DOHH2 (cell line): ENCODE results near the gene HBG2.

Experiments
- H3F3A ChIP-seq: fragments of 200-600 bp; sonication (generic), shearing (Covaris generic); 2 replicates; pipeline ENCODE4 v1.6.0; 2016; ENCODE audit warnings: antibody characterized with exemption, mild to moderate bottlenecking; ENCODE audit not compliant: control insufficient read depth, insufficient read depth
- H3K27ac ChIP-seq: fragments of 200-600 bp; sonication (generic); 2 replicates; pipeline ENCODE4 v1.5.1; 2014; ENCODE audit warnings: low read depth, mild to moderate bottlenecking, low read length, moderate library complexity
- H3K27me3 ChIP-seq: fragments of 200-600 bp; sonication (generic); 2 replicates; pipeline ENCODE4 v1.6.1; 2014; ENCODE audit warnings: mild to moderate bottlenecking, low read length, mixed read lengths; ENCODE audit not compliant: control insufficient read depth
- H3K36me3 ChIP-seq: fragments of 200-600 bp; sonication (generic); 2 replicates; pipeline ENCODE4 v1.6.1; 2014; ENCODE audit warnings: mild to moderate bottlenecking, low read length, moderate library complexity, mixed read lengths; ENCODE audit not compliant: control insufficient read depth
- H3K4me1 ChIP-seq: fragments of 200-600 bp; sonication (generic); 2 replicates; pipeline ENCODE4 v1.6.1; 2014; ENCODE audit warnings: mild to moderate bottlenecking, low read length, mixed read lengths; ENCODE audit not compliant: control insufficient read depth
- H3K4me2 ChIP-seq: fragments of 200-600 bp; sonication (generic); 2 replicates; pipeline ENCODE4 v1.6.0; 2014; ENCODE audit warnings: mild to moderate bottlenecking, low read length, moderate library complexity
- H3K4me3 ChIP-seq: fragments of 200-600 bp; sonication (generic); 2 replicates; pipeline ENCODE4 v1.5.1; 2014; ENCODE audit warnings: mild to moderate bottlenecking, low read length, mixed read lengths
- H3K79me2 ChIP-seq: fragments of 200-600 bp; sonication (generic); 2 replicates; pipeline ENCODE4 v1.6.1; 2014; ENCODE audit warnings: mild to moderate bottlenecking, low read length, mixed read lengths; ENCODE audit not compliant: control insufficient read depth
- H3K9me2 ChIP-seq: fragments of 200-600 bp; sonication (generic); replicated peaks from 2 replicates; pipeline ENCODE4 v1.6.1; 2014; ENCODE audit warnings: mild to moderate bottlenecking, low read length, mixed read lengths; ENCODE audit not compliant: control insufficient read depth
- H3K9me3 ChIP-seq: fragments of 200-600 bp; sonication (generic); 2 replicates; pipeline ENCODE4 v1.6.1; 2014; ENCODE audit warnings: antibody characterized with exemption, low read length, mixed read lengths; ENCODE audit not compliant: control insufficient read depth, insufficient read depth
- H4K20me1 ChIP-seq: fragments of 200-600 bp; sonication (generic); 2 replicates; pipeline ENCODE4 v1.6.0; 2014; ENCODE audit warnings: low read depth, mild to moderate bottlenecking, antibody characterized with exemption, low read length, moderate library complexity; ENCODE audit not compliant: control insufficient read depth, insufficient read depth
- CTCF ChIP-seq: fragments of 200-600 bp; sonication (generic); IDR thresholded peaks from one replicate; pipeline ENCODE4 v1.5.1; 2014; ENCODE audit warnings: antibody characterized with exemption, mild to moderate bottlenecking, low read depth, low read length; ENCODE audit not compliant: poor library complexity, severe bottlenecking
- EZH2phosphoT487 ChIP-seq: fragments of 200-600 bp; sonication (generic); IDR thresholded peaks from 2 replicates; pipeline ENCODE4 v1.6.1; 2017; ENCODE audit warnings: borderline replicate concordance, mild to moderate bottlenecking, antibody characterized with exemption, low read length, moderate library complexity, mixed read lengths

HBG2 gene

GRCh38 chr11:5230266-5230665 lies 24.3 kb downstream of the HBG2 start:
- no peaks in the 10 kb centered on the region for H3K79me2 ChIP-seq
- H3K4me1 ChIP-seq, result no peaks in the 10 kb centered on the region
- H3K9me2 ChIP-seq, result no peaks in the 10 kb centered on the region
- no peaks in the 10 kb centered on the region for H3K27me3 ChIP-seq
- H4K20me1 ChIP-seq, result no peaks in the 10 kb centered on the region
- H3K4me3 ChIP-seq, result no peak overlapping the region
- no peak overlapping the region for H3K4me2 ChIP-seq
- no peak for TF ChIP-seq EZH2phosphoT487
- TF ChIP-seq CTCF, result no peak
- H3K9me3 ChIP-seq, result no peaks in the 10 kb centered on the region
- no peaks in the 10 kb centered on the region for H3K36me3 ChIP-seq
- H3F3A ChIP-seq, result no peaks in the 10 kb centered on the region
- H3K27ac ChIP-seq, result no peak overlapping the region

GRCh38 chr11:5229796-5230195 lies 24.8 kb downstream of the HBG2 start:
- no peaks in the 10 kb centered on the region for H3K36me3 ChIP-seq
- TF ChIP-seq CTCF (no peak), EZH2phosphoT487 (no peak)
- H4K20me1 ChIP-seq, result no peaks in the 10 kb centered on the region
- no peak overlapping the region for H3K27ac ChIP-seq
- H3K9me2 ChIP-seq, result no peaks in the 10 kb centered on the region
- no peaks in the 10 kb centered on the region for H3K79me2 ChIP-seq
- no peak overlapping the region for H3K4me2 ChIP-seq
- H3K4me3 ChIP-seq, result no peak overlapping the region
- H3F3A ChIP-seq, result no peaks in the 10 kb centered on the region
- H3K4me1 ChIP-seq, result no peaks in the 10 kb centered on the region
- H3K9me3 ChIP-seq, result no peaks in the 10 kb centered on the region
- H3K27me3 ChIP-seq, result no peaks in the 10 kb centered on the region

DNA sequence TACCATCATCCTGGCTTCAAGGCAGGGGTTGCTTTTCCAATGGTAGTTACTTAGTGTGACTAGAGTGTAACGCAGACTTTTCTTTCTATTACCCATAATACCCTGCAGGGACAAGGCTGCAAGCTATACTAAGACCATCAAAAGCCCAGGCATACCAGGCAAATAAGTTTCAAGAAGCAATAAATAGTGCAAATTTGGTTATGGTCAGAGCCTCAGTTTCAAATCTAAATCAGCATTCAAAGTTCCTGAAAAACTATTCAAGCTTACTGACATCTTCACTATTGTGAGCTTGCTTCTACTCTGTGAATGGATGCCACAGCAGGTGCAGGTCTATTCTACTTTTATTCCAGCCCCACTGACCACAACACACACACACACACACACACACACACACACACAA lies 25.2 kb downstream of the HBG2 start:
- no peaks in the 10 kb centered on the region for H3K36me3 ChIP-seq
- H3K27me3 ChIP-seq, result no peaks in the 10 kb centered on the region
- H3F3A ChIP-seq, result no peaks in the 10 kb centered on the region
- no peaks in the 10 kb centered on the region for H3K79me2 ChIP-seq
- H3K4me3 ChIP-seq, result no peak overlapping the region
- H3K4me1 ChIP-seq, result no peaks in the 10 kb centered on the region
- no peak overlapping the region for H3K27ac ChIP-seq
- no peaks in the 10 kb centered on the region for H4K20me1 ChIP-seq
- TF ChIP-seq CTCF, result no peak
- H3K9me3 ChIP-seq, result no peaks in the 10 kb centered on the region
- no peaks in the 10 kb centered on the region for H3K9me2 ChIP-seq
- H3K4me2 ChIP-seq, result no peak overlapping the region

GRCh38 chr11:5228124-5228523 lies 26.5 kb downstream of the HBG2 start:
- Histone ChIP-seq H3K4me1 (no peaks in the 10 kb centered on the region), H3K9me2 (no peaks in the 10 kb centered on the region), H3K27me3 (no peaks in the 10 kb centered on the region), H3K9me3 (no peaks in the 10 kb centered on the region), H3K79me2 (no peaks in the 10 kb centered on the region), H3K27ac (no peak overlapping the region), H3K4me3 (no peak overlapping the region), H3F3A (no peaks in the 10 kb centered on the region), H3K36me3 (no peaks in the 10 kb centered on the region), H4K20me1 (no peaks in the 10 kb centered on the region), H3K4me2 (no peak overlapping the region)
- TF ChIP-seq CTCF (no peak), EZH2phosphoT487 (no peak)
